Small intestine (tissue), 7 donors: Measurements from ENCODE around the gene TMEM182. TPM values are rescaled to one million over a fixed set of nuclear protein-coding genes. Genes with fewer than 3 reads are reported as not detected.

Source experiments
- DNase-seq, 2 donors: peaks; one replicate each; pipeline versions ENCODE4 v3.0.0 to v3.0.0-alpha.2; 2013
- FAIRE-seq: peaks from 2 replicates; lab custom pipeline; 2012; peaks lifted over from hg19 to GRCh38; lab: Jason Lieb, UNC
- H3K27ac ChIP-seq, 3 donors: one replicate each; pipeline ENCODE4 v1.5.1; 2013; ENCODE audit warnings: low read length in 2 of 3, mild to moderate bottlenecking in 2 of 3, control low read depth in 1 of 3, inconsistent platforms in 1 of 3, low read depth in 1 of 3, moderate library complexity in 1 of 3
- H3K27me3 ChIP-seq, 3 donors: one replicate each; pipeline ENCODE4 v1.6.1; 2013; ENCODE audit warnings: low read length in 3 of 3, inconsistent platforms in 1 of 3; ENCODE audit not compliant: control insufficient read depth in 3 of 3, insufficient read depth in 3 of 3
- H3K36me3 ChIP-seq, 3 donors: one replicate each; pipeline ENCODE4 v1.6.1; 2013; ENCODE audit warnings: low read length in 3 of 3, inconsistent platforms in 1 of 3, low read depth in 1 of 3, mild to moderate bottlenecking in 1 of 3, moderate library complexity in 1 of 3; ENCODE audit not compliant: control insufficient read depth in 3 of 3, insufficient read depth in 2 of 3
- H3K4me1 ChIP-seq, 3 donors: one replicate each; pipeline ENCODE4 v1.6.1; 2013; ENCODE audit warnings: low read length in 2 of 3, inconsistent platforms in 1 of 3, low read depth in 1 of 3, mild to moderate bottlenecking in 1 of 3, moderate library complexity in 1 of 3; ENCODE audit not compliant: control insufficient read depth in 3 of 3, insufficient read depth in 2 of 3
- H3K4me3 ChIP-seq, 3 donors: one replicate each; pipeline ENCODE4 v1.5.1; 2013; ENCODE audit warnings: low read length in 3 of 3, control low read depth in 1 of 3, inconsistent platforms in 1 of 3, low read depth in 1 of 3, mild to moderate bottlenecking in 1 of 3, moderate library complexity in 1 of 3
- H3K9me3 ChIP-seq, 2 donors: one replicate each; pipeline ENCODE4 v1.6.1; 2013; ENCODE audit warnings: low read depth in 1 of 2, low read length in 1 of 2; ENCODE audit not compliant: control insufficient read depth in 2 of 2, insufficient read depth in 1 of 2
- WGBS, 3 donors: extraction: QIAGEN DNeasy Blood & Tissue Kit; methylation state at CpG; one replicate each; pipeline ENCODE4 v1.1.7; 2013; 5-methylcytosine and 5-hydroxymethylcytosine counted together
- polyA plus RNA-seq, 4 donors: library from polyadenylated mRNA; stranded (reverse) in 3 of 4; unstranded in 1 of 4; fragments of 200-250 nt in 3 of 4; fragments of 120-200 nt in 1 of 4; gene quantifications; one replicate each; pipeline versions ENCODE4 v1.2.1 to v1.2.3, GENCODE V29; 2013
- donor health status: healthy with polysubstance abuse.
- donor health status: control.
- donor health status: control.
- donor health status: Bipolar disorder and iron deficiency.
- donor health status: healthy.

TMEM182 gene
- polyA plus RNA-seq, 4 donors = 0.67 to 7.0 (median 3.1) TPM

DNA sequence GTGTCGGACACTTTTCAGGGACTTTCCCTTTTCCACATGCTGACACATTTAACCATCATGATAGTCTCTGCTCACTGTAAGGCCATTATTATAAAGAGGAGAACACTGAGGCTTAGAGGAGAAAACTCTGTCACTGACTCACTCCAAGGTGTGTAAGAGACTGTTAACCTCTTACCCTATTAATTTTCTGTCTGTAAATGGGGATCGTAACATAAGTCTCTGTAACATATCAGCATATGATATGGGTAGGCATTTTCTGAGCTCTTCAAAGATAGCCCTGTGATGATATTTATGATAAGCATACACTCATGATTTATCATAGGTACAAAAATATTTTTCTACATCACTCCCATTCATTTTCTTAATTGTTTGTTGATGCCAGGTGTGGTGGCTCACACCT is 36.4 kb downstream of the TMEM182 start:
- WGBS, 3 donors = 94 to 98% (median 96%) methylated on average over 2 of the region's 2 CpGs
- DNase-seq (no peak), FAIRE-seq (no peak)
- Histone ChIP-seq H3K27me3 (no peaks in the 10 kb centered on the region), H3K4me1 (no peaks in the 10 kb centered on the region), H3K9me3 (peaks cover 4 to 35% of the 10 kb centered on the region in 2 donors), H3K27ac (no peak overlapping the region), H3K36me3 (peaks cover 0 to 21% (median 2%) of the 10 kb centered on the region in 3 donors), H3K4me3 (no peak overlapping the region)

DNA sequence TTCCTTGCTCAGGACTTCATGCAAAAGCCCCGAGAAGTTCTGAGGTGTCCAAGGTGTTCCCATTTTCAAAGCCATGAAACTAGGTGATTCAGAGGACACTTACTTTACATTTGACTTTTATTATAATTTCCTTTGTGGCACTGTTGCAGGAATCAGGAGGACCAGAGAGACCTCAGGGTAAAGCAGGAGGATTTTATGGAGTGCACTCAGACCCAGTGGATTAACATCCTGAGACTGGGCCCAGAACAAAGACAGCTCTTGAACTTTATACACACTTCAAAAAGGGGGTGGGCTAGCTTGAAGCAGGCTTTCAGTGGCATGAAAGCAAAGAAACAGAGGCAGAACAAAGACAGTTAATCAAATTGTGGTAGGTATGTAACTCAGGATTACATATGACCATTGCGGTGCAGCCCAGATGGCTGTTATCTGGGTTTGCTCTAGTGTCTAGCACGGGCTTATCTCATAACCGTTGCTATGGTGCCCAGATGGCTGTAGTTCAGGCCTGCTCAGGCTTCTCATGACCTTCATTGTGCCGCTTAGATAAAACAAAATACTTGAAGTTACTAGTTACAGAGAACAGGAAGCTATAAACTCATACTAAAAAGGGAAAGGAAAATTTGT is 39.4 kb downstream of the TMEM182 start:
- H3K9me3 ChIP-seq = peaks cover 4 to 35% of the 10 kb centered on the region in 2 donors
- no peak for FAIRE-seq
- peak in 1 of 2 donors; percentile 9 for DNase-seq
- 62 to 75% (median 66%) methylated on average over 5 of the region's 5 CpGs for WGBS, 3 donors
- no peak overlapping the region for H3K4me3 ChIP-seq
- H3K27ac ChIP-seq = no peak overlapping the region
- peaks cover 0 to 25% (median 2%) of the 10 kb centered on the region in 3 donors for H3K36me3 ChIP-seq
- no peaks in the 10 kb centered on the region for H3K4me1 ChIP-seq
- H3K27me3 ChIP-seq = no peaks in the 10 kb centered on the region

DNA sequence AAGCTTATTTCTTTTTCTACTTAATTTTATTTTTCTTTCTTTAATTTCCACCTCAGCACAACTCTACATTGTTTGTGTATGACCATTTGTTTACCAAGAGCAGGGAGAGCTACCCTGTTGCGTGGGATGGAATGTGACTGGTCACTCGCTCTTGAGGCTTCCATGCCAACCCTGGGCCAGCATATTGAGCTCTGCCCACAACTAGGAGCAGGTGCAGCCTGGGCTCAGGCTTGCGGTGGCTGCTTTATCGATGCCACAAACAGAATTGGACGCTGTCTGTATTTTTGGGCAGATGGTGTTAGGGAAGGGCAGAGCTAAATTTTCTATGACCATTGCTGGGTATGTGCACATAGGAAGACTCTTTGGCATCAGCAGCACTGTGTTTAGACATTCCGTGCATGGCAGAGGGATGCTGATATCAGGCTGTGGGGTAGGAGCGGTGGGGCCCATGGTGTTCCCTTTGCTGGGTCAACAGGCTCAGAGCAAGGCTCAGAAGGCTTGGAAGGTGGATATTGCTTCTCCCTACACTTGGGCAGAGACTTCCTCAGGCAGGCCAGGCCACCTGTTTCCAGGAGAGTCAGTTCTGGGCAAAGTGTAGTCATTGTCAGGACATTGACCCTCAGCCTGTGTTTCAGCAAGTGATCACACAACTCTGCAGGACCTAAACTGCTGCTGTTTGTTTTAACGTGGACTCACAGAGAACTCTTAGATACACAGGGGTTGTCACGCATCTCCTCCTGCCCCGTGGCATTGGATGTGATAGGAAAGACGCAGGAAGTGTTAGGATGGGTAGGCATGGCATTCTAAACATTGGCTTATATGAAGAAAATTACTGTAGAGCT is 40.2 kb downstream of the TMEM182 start:
- Histone ChIP-seq H3K36me3 (peaks cover 0 to 25% (median 2%) of the 10 kb centered on the region in 3 donors), H3K27ac (no peak overlapping the region), H3K9me3 (peaks cover 4 to 35% of the 10 kb centered on the region in 2 donors), H3K27me3 (no peaks in the 10 kb centered on the region), H3K4me1 (no peaks in the 10 kb centered on the region), H3K4me3 (no peak overlapping the region)
- no peak for FAIRE-seq
- no peak for DNase-seq
- 96 to 97% (median 97%) methylated on average over 11 of the region's 11 CpGs for WGBS, 3 donors

DNA sequence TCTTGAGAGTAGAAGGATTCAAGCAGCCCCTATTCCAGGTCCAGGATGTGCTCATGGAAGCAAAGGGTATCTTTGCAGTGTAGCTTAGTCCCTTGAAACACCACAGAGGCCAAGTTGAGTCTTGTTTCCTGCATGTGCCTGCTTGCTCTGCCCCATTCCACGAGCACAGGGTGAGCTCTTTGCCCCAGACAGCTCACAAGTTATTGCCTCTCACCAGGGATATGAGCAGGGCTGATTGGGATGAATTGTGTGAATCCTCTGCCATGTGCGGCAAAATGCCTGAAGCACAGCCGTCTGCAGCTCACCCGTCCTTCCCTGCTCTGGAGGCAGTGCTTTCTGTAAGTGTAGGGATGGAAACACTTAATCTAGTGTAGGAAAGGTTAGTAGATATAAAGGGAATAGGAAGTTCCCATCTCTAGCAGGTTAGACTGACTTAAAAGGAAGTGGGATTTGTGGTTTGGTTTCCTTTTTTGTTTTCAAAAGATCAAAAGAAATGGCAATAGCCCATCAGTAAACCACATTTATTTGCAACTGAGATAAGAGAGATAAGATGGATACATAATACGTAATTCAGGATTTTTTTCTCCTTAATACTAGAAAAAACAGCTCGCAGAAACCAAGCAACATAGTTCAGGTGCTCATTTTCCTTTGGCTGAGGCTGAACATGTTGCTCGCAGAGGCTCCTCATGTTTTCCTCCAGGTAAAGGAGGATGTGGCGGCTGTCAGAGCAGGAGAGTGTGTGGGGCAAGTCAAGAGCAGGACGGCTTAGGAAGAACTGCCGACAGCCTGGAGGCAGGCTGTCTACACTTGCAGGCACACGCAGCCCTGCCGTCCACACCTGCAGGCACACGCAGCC is 41.4 kb downstream of the TMEM182 start:
- H3K36me3 ChIP-seq = peaks cover 0 to 22% (median 2%) of the 10 kb centered on the region in 3 donors
- H3K4me3 ChIP-seq = no peak overlapping the region
- no peak for FAIRE-seq
- 79 to 92% (median 88%) methylated on average over 13 of the region's 13 CpGs for WGBS, 3 donors
- DNase-seq = no peak
- H3K9me3 ChIP-seq = peaks cover 4 to 35% of the 10 kb centered on the region in 2 donors
- no peak overlapping the region for H3K27ac ChIP-seq
- H3K4me1 ChIP-seq = no peaks in the 10 kb centered on the region
- H3K27me3 ChIP-seq = no peaks in the 10 kb centered on the region

DNA sequence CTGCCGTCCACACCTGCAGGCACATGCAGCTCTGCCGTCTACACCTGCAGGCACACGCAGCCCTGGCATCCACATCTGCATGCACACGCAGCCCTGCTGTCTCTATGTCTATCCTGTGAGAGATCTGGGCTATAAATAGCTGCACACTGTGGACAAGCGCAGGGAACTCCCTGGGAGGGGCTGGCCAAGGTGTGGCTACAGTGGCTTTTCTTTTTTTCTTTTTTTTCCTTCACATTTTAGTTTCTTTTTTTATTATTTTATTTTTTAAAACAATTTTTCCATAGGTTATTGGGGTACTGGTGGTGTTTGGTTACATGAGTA is 42.0 kb downstream of the TMEM182 start:
- no peak for DNase-seq
- no peak overlapping the region for H3K27ac ChIP-seq
- H3K4me3 ChIP-seq = no peak overlapping the region
- peaks cover 0 to 19% (median 2%) of the 10 kb centered on the region in 3 donors for H3K36me3 ChIP-seq
- 85 to 93% (median 90%) methylated on average over 5 of the region's 5 CpGs for WGBS, 3 donors
- peaks cover 4 to 35% of the 10 kb centered on the region in 2 donors for H3K9me3 ChIP-seq
- FAIRE-seq = no peak
- H3K27me3 ChIP-seq = no peaks in the 10 kb centered on the region
- H3K4me1 ChIP-seq = no peaks in the 10 kb centered on the region

DNA sequence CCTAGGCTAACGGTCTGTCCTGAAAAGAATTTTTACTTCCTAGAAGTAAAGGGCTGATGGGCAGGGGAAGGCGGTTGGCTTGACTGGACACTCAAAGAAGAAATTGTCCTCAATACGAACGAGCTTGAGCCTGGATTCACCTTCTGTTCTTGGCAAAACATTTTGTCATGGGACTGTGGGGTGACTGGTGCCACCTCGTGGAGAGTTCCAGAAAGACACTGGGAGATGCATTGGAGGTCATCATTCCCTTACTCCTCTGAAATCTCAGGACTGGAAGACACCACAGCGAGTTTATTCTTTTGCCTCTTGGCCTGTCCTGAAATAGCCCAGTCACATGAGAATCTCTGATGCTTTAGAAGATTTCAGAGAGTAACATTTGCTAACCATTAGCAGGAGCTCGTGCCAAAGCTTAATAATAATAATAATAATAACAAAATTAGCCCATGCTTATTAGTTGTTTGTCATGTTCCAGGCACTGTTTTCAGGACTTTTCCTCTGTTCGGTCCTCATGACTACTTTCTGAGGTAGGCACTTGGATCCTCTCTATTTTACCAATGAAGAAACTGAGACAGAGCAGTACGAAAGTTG is 44.5 kb downstream of the TMEM182 start:
- Histone ChIP-seq H3K4me1 (no peaks in the 10 kb centered on the region), H3K36me3 (peaks cover 0 to 15% (median 0%) of the 10 kb centered on the region in 3 donors), H3K4me3 (no peak overlapping the region), H3K27me3 (no peaks in the 10 kb centered on the region), H3K9me3 (peaks cover 4 to 25% of the 10 kb centered on the region in 2 donors), H3K27ac (no peak overlapping the region)
- peak; percentile 61 to 68 for DNase-seq
- 51 to 69% (median 68%) methylated on average over 9 of the region's 9 CpGs for WGBS, 3 donors
- no peak for FAIRE-seq

DNA sequence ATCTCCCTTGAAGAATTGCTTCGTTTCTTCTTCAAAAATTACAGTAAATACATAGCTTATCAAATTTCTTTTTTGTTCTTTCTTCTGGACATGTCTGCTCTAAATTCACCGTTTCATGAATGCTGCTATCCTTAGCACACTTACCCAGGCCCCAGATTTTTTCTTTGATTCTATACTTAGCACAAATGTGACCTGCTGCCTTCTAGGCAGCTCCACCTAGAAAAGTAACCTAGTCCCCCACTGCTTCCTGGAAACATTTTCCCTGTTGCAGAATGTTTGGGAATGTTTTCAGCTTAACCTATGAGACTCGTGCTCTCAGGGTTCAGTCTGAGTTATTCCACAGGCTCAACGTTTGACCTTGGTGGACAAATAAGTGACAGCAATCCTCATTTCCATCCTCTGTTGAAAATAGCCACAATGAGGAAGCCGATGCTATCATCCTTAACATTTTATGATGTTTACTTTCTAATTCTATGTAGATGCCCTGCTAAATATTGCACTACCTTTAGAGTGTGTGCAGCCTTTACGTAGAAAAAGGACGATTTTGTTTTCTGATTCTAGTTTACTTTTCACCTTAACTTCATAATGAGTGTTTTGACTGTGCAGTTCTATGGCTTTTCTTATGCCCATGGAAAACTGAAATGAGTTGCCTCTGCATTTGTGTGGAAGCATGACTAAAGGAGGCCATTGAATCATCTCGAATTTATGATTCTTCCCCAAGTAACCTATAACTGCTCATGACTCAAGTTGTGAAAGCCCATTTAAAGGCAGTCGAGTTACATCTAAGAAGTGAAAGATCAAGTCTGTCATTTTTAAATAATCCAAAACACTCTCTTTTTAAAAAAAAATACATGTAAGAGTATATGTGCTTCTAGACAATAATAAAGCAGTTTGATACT is 47.7 kb downstream of the TMEM182 start:
- 66 to 73% (median 71%) methylated on average over 9 of the region's 9 CpGs for WGBS, 3 donors
- no peaks in the 10 kb centered on the region for H3K36me3 ChIP-seq
- FAIRE-seq (no peak), DNase-seq (no peak)
- no peaks in the 10 kb centered on the region for H3K4me1 ChIP-seq
- no peak overlapping the region for H3K4me3 ChIP-seq
- no peaks in the 10 kb centered on the region for H3K27me3 ChIP-seq
- H3K27ac ChIP-seq = no peak overlapping the region
- no peaks in the 10 kb centered on the region for H3K9me3 ChIP-seq
